ENCODE data around the gene NIN. TPM values are rescaled to one million over a fixed set of nuclear protein-coding genes. Genes with fewer than 3 reads are reported as not detected.

NIN gene
- total RNA-seq, 1 donor from 2014 or later: 58.7 TPM

GRCh38 chr14:50837850-50838470 is 7.0 kb upstream of the NIN start:
- no peak for DNase-seq (ENCODE audit: low spot score)

GRCh38 chr14:50837271-50837670 is 6.3 kb upstream of the NIN start:
- DNase-seq (ENCODE audit: low spot score): no peak

- DNase-seq (ENCODE audit: low spot score): no peak
These were observed 5.6 kb upstream of the NIN start for GRCh38 chr14:50836515-50836914.

GRCh38 chr14:50835280-50835679 is 4.3 kb upstream of the NIN start:
- no peak for DNase-seq (ENCODE audit: low spot score)

DNA sequence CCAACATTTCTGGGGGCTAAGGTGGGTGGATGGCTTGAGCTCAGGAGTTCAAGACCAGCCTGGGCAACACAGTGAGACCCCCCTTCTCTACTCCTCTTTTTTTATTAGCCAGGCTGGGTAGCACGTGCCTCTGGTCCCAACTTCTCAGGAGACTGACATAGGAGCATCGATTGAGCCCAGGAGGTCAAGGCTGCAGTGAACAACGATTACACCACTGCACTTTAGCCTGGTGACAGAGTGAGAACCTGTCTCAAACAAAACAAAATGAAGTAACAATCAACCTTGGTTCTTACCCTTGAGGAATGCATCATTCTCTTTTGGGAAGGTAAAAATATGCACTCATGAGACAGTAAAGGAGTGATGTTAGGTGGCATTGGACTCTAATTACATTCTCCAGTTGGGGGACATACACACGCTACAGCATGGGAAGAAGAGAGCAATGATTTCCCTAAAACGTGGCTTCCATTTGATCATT is 3.9 kb upstream of the NIN start:
- no peak for DNase-seq (ENCODE audit: low spot score)

- DNase-seq (ENCODE audit: low spot score): no peak
These were observed 2.1 kb upstream of the NIN start for GRCh38 chr14:50832935-50833630.

DNA sequence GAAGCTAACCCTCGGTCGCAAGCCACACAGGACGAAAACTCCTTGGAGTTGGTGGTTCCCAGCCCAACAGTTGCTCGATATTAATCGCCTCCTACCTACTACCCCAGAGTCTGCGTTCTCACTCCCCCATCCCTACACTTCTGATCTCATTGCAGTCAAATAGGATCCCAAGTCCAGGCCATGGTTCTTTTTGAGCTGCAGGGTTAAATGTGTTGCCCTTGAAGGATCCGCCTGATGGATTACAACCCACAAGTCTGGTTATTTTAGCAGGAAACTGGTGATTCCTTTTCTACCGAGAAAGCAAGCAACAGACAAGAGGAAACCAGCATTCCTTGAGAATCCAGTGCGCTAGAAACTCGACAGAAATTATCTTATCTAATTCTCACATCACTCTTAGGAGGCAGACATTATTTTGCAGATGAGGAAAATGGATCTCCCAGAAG is 785 bp upstream of the NIN start:
- DNase-seq (ENCODE audit: low spot score): peak; percentile 48

- DNase-seq (ENCODE audit: low spot score): peak; percentile 56
These were observed 674 bp downstream of the NIN start for GRCh38 chr14:50830044-50830931.

DNA sequence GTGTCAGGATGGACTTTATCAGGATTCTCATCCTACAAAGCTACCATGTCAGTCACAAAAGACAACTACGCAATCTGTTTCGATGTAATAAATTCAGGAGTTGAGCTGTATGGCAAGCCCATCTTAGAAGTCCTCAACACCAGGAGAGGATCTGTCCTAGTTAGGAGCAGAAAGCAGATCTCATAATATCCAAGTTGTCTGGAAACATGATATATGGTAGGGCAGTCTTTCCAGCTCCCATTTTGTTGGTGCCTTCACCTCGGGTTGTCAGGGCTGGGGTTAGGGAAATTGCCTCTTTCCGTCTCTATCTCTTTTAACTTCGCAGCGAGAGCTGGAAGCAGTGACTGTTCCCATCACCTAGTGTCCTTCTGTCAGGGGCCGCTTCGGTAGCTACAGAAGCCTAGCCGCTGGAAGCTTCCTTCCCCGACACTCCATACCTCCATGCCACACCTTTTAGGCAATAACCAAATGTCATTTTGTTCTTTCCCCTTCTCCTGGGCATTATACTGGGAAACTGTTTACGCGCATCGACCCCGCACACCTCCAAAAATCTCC is 1.4 kb downstream of the NIN start:
- peak; percentile 18 for DNase-seq (ENCODE audit: low spot score)

DNA sequence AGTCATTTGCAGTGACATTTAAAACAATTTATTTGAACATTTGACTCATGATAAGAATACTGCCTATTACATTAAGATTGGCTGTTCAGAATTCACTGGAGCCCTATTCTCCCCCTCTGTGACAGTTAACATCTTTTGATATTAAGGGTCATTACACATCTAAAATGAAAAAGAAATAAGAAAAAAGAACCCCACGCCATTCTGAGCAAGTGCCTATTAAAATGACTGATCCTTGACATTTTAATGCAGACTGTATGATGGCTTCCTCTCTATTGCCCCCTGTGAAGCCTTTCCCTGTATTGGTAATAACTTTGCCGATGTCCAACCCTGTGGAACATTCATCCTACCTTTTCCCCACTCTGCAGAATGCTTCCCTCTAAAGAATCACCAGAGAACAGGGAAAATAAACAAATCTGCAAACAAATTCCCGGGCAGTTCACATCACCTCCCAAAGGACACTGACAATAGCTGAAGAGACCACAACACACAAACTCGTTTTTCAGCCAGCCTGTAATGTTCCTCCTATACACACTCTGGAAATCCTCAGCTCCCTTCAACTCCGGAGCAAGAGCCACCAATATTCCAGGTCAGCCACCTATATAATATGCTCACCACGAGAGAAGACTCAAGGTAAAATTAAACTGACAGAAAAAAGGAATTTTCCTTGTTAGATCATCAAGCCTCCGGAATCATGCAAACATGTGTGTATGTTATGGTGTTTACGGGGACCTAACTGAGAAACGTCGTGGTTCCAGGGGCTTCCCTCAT is 2.1 kb downstream of the NIN start:
- DNase-seq (ENCODE audit: low spot score): no peak

GRCh38 chr14:50826681-50827080 is 4.3 kb downstream of the NIN start:
- DNase-seq (ENCODE audit: low spot score): no peak

GRCh38 chr14:50825307-50825706 is 5.7 kb downstream of the NIN start:
- DNase-seq (ENCODE audit: low spot score): no peak

DNA sequence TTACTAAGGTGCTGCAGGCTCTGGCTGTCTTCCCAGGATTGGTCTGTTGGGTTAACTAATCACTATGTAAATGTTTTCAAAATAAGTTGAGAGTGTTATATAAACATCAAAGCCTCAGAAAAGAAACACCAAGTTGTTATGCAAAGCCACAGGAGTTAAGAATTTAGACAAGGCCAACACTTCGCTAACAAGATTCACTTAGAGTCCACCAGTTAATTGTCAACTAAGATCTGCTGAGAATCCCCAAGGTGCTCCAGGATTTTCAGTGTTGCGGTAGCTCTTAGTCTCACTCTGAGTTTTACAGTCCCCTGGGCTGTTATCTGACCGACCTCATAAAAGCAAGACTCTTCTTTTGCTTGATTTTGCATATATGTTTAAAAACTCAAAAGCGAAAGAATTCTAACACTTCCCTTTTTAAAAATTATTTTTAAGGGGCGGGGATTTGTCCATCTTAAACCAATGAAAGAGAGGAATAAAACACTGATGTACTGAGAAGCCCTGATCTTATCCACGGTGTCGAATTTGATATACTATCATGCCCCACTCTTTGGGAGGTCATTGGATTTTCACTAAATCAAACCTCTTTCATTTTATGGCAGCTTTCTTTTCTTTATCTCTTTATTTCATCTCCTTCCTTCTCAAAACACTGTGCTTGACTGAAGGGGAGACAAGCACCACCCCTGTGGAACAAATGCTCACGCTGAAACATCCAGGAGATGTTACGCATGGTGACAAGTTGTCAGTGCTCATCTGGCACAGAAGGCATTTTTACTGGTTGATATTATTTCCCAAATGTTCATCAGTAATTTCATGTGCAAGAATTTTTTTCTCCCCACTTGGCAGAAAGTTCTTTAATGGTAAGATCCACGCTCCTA is 7.0 kb downstream of the NIN start:
- DNase-seq (ENCODE audit: low spot score): no peak

GRCh38 chr14:50823051-50823761 is 7.8 kb downstream of the NIN start:
- no peak for DNase-seq (ENCODE audit: low spot score)

GRCh38 chr14:50822501-50823042 is 8.4 kb downstream of the NIN start:
- DNase-seq (ENCODE audit: low spot score): no peak

DNA sequence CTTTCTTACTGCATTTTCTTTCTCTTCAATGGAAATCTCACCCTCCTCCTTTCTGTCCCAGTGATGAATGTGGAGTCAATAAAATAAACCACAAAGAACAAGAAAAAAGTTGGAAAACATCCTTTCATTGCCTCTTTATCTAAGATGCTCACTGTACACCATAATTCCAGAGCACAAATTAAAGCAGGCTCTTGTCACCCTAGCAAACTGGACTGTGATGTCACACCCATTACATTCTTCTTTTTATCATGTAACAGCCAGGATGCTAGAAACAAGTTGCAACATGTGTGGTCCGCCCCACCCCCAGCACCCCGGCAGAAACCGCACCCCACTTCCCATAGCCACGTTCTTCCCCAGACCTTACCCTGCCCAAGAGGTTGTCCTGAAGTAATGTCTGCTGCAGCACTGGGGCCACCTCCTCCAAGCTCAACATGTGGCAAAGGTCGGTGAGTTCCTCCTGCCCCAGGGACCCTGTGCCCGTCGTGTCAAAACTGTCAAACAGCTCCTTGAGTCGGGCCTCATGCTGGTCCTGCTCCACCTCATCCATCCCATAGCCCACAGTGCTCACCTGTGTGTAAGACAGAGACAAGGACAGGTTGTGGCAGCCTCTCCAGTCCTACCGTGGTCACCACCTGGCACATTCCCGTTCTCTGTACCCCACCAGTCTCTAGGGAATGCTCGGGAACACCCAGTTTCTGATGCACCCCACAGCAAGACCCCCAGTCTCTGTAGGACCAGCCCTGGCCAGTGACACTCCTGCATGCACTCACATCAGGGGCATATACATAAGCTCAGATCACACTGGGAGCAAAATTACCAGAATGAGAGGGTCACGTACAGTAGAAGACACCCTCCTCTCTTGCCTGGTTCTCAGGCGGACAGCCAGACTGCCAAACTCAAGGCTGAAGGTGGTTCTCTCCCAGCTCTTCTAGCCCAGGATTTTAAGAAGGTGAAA is 9.2 kb downstream of the NIN start:
- no peak for DNase-seq (ENCODE audit: low spot score)

GRCh38 chr14:50820786-50821509 is 10.0 kb downstream of the NIN start:
- no peak for DNase-seq (ENCODE audit: low spot score)

All from umbilical cord (tissue), 2 donors.